ENCODE results near the gene SYT12.

DNA sequence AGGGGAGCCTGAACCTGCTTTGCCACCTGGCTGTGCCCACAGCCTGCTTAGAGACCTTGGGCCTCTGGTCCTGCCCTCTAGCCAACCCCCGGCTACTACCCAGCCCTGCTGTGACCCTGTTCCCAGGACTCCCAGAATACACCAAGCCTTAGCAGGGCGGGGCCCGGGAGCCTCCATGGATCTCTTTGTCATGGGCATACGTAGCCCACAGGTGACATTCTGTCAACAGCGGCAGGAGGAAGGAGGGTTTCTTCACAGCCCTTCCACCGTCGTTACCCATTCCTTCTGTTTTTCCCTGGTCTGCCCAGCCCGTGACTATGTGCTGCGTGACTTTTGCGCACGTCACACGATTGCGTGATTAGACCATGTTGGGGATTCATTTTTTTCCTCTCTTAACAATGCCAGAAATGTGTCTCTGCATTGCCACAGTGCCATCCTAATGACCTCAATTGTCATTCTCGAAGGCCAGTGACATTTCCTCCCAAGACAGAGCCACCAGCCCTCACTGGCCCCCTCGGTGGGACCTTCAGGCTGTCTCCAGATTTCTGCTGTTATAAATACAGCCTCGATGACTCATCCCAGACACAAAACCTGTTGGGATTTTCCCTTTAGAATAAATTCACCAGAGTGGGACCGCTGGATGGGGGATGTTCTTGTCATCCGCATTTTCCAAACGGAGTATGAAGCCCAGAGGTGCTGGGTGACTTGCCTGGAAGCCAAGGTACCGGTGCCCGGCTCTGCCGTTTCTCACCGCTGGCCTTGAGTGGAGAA, 9.0 kb downstream of the SYT12 start:
- TF ChIP-seq, protein P1, sequence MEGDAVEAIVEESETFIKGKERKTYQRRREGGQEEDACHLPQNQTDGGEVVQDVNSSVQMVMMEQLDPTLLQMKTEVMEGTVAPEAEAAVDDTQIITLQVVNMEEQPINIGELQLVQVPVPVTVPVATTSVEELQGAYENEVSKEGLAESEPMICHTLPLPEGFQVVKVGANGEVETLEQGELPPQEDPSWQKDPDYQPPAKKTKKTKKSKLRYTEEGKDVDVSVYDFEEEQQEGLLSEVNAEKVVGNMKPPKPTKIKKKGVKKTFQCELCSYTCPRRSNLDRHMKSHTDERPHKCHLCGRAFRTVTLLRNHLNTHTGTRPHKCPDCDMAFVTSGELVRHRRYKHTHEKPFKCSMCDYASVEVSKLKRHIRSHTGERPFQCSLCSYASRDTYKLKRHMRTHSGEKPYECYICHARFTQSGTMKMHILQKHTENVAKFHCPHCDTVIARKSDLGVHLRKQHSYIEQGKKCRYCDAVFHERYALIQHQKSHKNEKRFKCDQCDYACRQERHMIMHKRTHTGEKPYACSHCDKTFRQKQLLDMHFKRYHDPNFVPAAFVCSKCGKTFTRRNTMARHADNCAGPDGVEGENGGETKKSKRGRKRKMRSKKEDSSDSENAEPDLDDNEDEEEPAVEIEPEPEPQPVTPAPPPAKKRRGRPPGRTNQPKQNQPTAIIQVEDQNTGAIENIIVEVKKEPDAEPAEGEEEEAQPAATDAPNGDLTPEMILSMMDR (IDR thresholded peaks at IDR 0.05; ENCODE audit: low read length): no peak
- no peak for TF ChIP-seq EZH2 (IDR thresholded peaks at IDR 0.05; ENCODE audit: borderline replicate concordance, low read length)
